GM23248 (cell line): ENCODE data around the gene ADISSP.

Experiments
- EZH2 ChIP-seq: fragments of 200-600 bp; sonication (generic); IDR thresholded peaks from 2 replicates; pipeline ENCODE4 v1.6.1; 2018; ENCODE audit warnings: antibody characterized with exemption, mild to moderate bottlenecking; ENCODE audit not compliant: insufficient read depth, poor library complexity, severe bottlenecking
- EZH2phosphoT487 ChIP-seq: fragments of 200-600 bp; sonication (generic); IDR thresholded peaks from 2 replicates; pipeline ENCODE4 v1.6.1; 2018; ENCODE audit warnings: antibody characterized with exemption, moderate library complexity, mild to moderate bottlenecking, low read depth; ENCODE audit not compliant: insufficient read depth

GRCh38 chr20:3814928-3815495, 47.5 kb upstream of the ADISSP start:
- no peak for TF ChIP-seq EZH2
- TF ChIP-seq EZH2phosphoT487 = no peak
